Gastrocnemius medialis (tissue), 4 donors: ENCODE measurements around the gene REX1BD. TPM values are rescaled to one million over a fixed set of nuclear protein-coding genes. Genes with fewer than 3 reads are reported as not detected.
A peak's percentile ranks its signal among the peaks of the same experiment; 100 is the strongest.

ENCODE experiments used
- ATAC-seq, 2 donors: fragments of 150-250 bp; one replicate each; pipeline ENCODE4 v1.9.1; 2016
- DNase-seq, 2 donors: peaks; one replicate each; pipeline ENCODE4 v3.0.0-alpha.2; 2019
- H3K27ac ChIP-seq, 4 donors: fragments of 200-600 bp; sonication (generic); 1 replicate in 1 of 4; 2 replicates in 3 of 4; pipeline ENCODE4 v1.5.1; 2016 to 2018; ENCODE audit warnings: mild to moderate bottlenecking in 2 of 4, moderate library complexity in 1 of 4
- H3K27me3 ChIP-seq, 3 donors: fragments of 200-600 bp; sonication (generic) in 2 of 3; 1 replicate in 1 of 3; 2 replicates in 2 of 3; pipeline versions ENCODE4 v1.5.1 to v1.6.0; 2016 to 2019; ENCODE audit warnings: mild to moderate bottlenecking in 1 of 3, moderate library complexity in 1 of 3
- H3K36me3 ChIP-seq, 2 donors: fragments of 200-600 bp; sonication (generic) in 1 of 2; one replicate each; pipeline ENCODE4 v1.5.1; 2017 to 2018
- H3K4me1 ChIP-seq, 2 donors: fragments of 200-600 bp; sonication (generic) in 1 of 2; one replicate each; pipeline ENCODE4 v1.5.1; 2016 to 2017; ENCODE audit warnings: mild to moderate bottlenecking in 2 of 2
- H3K4me3 ChIP-seq, 4 donors: fragments of 200-600 bp; sonication (generic) in 3 of 4; 1 replicate in 1 of 4; 2 replicates in 3 of 4; pipeline ENCODE4 v1.5.1; 2016 to 2019; ENCODE audit warnings: mild to moderate bottlenecking in 2 of 4
- H3K9me3 ChIP-seq, 3 donors: fragments of 200-600 bp; sonication (generic) in 2 of 3; 1 replicate in 1 of 3; 2 replicates in 2 of 3; pipeline ENCODE4 v1.5.1; 2016 to 2019
- POLR2A ChIP-seq, 2 donors: fragments of 450-650 bp; IDR thresholded peaks; one replicate each; pipeline ENCODE4 v1.6.1; 2017; ENCODE audit warnings: antibody characterized with exemption in 2 of 2, mild to moderate bottlenecking in 2 of 2, moderate library complexity in 2 of 2
- in situ Hi-C, 4 donors: fragments of 200-750 bp; cut with MboI; loops; one replicate each; pipeline versions ENCODE4 v1.15.0 to v1.8.0; 2017; ENCODE audit warnings: low sequenced_read_pairs in 4 of 4
- intact Hi-C: fragments of 100-400 bp; cut with DNase I; formaldehyde crosslinking; loops from one replicate; pipeline ENCODE4 v1.15.1; 2023; ENCODE audit warnings: low total_unique reads
- total RNA-seq, 4 donors: library from RNA; depleted of rRNA; stranded (reverse); fragments of >200 nt; gene quantifications; one replicate each; pipeline versions ENCODE4 v1.1.0 to v1.2.3, GENCODE V29; 2016
- TF ChIP-seq, protein P1 (sequence below), 5 experiments: fragments of 450-650 bp in 3 of 5; fragments of 200-600 bp in 2 of 5; sonication (generic) in 2 of 5; IDR thresholded peaks in 4 of 5; conservative IDR thresholded peaks in 1 of 5; 1 replicate in 4 of 5; 2 replicates in 1 of 5; pipeline ENCODE4 v1.5.1; 2016 to 2019; ENCODE audit warnings: antibody characterized with exemption in 5 of 5, mild to moderate bottlenecking in 3 of 5, moderate library complexity in 3 of 5

The REX1BD gene
- total RNA-seq, 4 donors from 2014 or later = 163 to 337 (median 187) TPM

DNA sequence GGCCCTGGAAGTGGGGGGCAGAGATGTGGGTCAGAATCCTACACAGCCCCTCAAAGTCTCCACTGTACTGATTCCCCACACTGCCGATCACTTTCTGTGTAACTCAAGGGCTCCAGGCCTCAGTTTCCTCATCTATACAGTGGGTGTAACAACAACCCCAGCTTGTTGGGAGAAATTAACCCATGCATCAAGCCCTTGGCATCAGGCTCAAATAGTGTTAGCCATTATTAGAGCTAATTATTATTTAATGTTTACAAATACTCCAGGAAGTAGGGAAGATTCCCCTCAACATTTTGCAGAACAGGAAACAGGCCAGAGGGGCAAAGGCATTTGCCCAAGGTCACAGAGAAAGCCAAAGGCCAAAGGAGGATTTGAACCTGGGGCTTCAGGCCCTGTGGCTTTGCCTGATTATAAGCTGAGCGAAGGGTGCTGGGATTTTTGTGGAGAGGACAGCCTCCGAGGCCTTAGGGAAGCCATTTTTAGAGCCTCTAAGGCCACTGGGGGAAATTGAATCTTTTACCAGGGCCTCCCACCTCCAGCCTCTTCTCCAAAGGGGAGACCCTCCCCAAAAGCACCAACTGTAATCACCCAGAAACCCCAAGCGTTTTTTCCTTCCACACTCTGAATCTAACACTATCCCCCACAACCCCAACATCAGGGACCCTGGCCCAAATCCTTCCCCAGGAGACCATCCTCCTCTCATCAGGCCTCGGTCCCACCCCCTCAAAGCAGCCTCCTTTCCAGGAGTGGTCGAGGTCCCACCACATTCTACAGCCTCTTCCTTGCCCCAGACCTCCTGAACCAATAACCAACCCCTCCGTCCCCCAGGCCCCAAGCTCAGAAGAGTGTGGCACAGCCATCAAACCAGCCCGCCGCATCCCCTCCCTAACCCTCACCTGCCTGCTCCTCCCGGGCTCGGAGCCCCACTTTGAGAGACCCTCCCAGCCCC lies 46.3 kb upstream of the REX1BD start:
- in situ Hi-C loops = no loop called here
- Histone ChIP-seq H3K4me1 (peaks cover 14 to 16% of the 10 kb centered on the region in 2 donors), H3K27ac (peak overlapping the region; percentile 93 to 95 (median 93)), H3K27me3 (no peaks in the 10 kb centered on the region), H3K4me3 (peak overlapping the region; percentile 69 to 87 (median 78)), H3K36me3 (peaks cover 0 to 36% of the 10 kb centered on the region in 2 donors), H3K9me3 (no peaks in the 10 kb centered on the region)
- peak; percentile 5 to 12 for ATAC-seq
- intact Hi-C loops = loop anchor here (2.0 kb wide), 1 partner anchor 19 kb away; the partner anchor contains the start of gene ELL
- TF ChIP-seq POLR2A (IDR thresholded peaks at IDR 0.05) = no peak
- TF ChIP-seq, protein P1, sequence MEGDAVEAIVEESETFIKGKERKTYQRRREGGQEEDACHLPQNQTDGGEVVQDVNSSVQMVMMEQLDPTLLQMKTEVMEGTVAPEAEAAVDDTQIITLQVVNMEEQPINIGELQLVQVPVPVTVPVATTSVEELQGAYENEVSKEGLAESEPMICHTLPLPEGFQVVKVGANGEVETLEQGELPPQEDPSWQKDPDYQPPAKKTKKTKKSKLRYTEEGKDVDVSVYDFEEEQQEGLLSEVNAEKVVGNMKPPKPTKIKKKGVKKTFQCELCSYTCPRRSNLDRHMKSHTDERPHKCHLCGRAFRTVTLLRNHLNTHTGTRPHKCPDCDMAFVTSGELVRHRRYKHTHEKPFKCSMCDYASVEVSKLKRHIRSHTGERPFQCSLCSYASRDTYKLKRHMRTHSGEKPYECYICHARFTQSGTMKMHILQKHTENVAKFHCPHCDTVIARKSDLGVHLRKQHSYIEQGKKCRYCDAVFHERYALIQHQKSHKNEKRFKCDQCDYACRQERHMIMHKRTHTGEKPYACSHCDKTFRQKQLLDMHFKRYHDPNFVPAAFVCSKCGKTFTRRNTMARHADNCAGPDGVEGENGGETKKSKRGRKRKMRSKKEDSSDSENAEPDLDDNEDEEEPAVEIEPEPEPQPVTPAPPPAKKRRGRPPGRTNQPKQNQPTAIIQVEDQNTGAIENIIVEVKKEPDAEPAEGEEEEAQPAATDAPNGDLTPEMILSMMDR (IDR thresholded peaks at IDR 0.05 in 4 of 5, conservative IDR thresholded peaks at IDR 0.05 in 1 of 5) = no peak
- DNase-seq = no peak

DNA sequence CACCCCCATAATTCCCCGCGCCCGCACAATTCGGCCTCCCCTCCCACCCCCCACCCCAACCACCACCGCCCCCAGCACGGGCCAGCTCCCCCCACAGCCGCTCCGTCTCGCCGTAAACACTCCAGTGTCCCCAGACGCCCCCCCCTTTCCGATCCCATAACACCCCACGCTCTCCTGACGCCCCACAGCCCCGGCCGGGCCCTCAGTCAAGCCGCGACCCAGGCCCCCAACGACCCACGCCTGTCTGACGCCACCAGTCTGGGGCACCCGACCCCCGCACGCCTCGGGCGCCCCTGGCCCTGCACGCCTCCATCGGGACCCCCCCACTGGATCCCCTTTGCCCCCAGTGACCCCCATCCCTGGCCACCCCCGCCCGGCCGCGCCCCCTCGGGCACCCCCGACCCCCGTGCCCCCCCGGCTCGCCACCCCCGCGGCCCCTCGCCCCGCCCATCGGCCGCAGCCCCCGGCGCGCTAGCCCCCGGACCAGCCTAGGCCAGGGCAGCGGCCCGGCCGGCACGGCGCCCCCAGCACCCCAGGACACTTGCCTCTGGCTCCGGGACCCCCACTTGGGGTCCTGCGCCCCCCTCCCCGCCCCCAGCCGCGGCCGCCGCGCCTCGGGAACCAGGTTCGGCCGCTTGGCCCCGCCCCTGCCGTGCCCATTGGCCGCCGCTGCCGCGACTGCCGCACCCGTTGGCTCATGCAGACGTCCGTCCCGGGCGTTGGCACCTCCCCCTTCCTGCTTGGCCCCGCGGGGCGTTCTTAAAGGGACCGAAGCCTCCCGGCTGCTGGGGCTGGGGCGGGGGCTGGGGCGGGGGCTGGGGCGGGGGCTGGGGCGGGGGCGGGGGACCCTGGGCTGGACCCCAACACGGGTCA lies 45.4 kb upstream of the REX1BD start, which contains the start of gene FKBP8:
FKBP8 (minus strand) TSS at position 633 of the 873 bp plus-strand sequence. CDS start 1,603 bp downstream, outside the sequence.
- Histone ChIP-seq H3K27me3 (no peaks in the 10 kb centered on the region), H3K36me3 (peaks cover 0 to 27% of the 10 kb centered on the region in 2 donors), H3K4me1 (peaks cover 14 to 16% of the 10 kb centered on the region in 2 donors), H3K4me3 (peak within 1 kb of the TSS; percentile 69 to 87 (median 78)), H3K9me3 (no peaks in the 10 kb centered on the region), H3K27ac (peak within 1 kb of the TSS; percentile 93 to 95 (median 93))
- in situ Hi-C loops (no loop called here), intact Hi-C loops (loop anchor here (2.0 kb wide), 1 partner anchor 20 kb away; the partner anchor contains the start of gene ELL)
- peak; percentile 93 for DNase-seq
- peak; percentile 96 to 97 for ATAC-seq
- TF ChIP-seq POLR2A (IDR thresholded peaks at IDR 0.05) = peak in 1 of 2 donors; percentile 12
- TF ChIP-seq, protein P1 (IDR thresholded peaks at IDR 0.05 in 4 of 5, conservative IDR thresholded peaks at IDR 0.05 in 1 of 5) = no peak

DNA sequence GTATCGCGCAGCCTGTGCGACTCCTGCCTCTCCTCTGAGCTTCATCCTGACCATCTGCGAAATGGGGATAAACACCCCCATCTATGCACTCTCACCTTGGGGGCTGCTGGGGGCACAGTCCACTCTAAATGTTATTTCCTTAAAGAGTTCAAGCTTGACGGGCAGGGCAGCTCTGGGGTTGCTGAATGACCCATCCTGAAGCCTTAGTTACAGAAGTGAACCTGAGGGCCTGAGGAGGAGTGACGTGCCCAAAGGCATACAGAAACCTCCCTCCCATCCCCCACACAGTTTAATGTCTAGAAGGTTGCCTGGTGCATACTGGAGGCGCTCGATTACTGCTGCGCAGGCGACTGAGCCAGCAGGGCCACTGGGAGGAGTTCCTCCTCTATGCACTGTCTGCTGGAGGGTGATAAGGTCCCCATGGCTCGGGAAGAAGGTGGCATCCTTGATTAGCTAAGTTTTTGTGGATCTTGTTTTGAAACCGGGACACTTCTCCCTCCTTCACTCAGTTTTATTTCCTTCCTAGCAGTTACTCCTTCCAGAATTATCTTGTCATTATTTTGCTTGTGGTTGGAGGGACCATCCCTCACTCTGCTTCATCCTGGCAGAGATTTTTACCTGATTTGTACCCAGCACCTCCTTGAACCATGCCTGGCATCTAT lies 44.7 kb upstream of the REX1BD start:
- H3K4me3 ChIP-seq = peak overlapping the region; percentile 69 to 87 (median 78)
- peak; percentile 36 to 54 for ATAC-seq
- DNase-seq = peak; percentile 41
- peaks cover 14 to 16% of the 10 kb centered on the region in 2 donors for H3K4me1 ChIP-seq
- peaks cover 0 to 24% of the 10 kb centered on the region in 2 donors for H3K36me3 ChIP-seq
- in situ Hi-C loops (no loop called here), intact Hi-C loops (loop anchor here (2.0 kb wide), 1 partner anchor 21 kb away; the partner anchor contains the start of gene ELL)
- H3K27ac ChIP-seq = peak overlapping the region; percentile 93 to 95 (median 93)
- TF ChIP-seq, protein P1 (IDR thresholded peaks at IDR 0.05 in 4 of 5, conservative IDR thresholded peaks at IDR 0.05 in 1 of 5) = no peak
- TF ChIP-seq POLR2A (IDR thresholded peaks at IDR 0.05) = no peak
- H3K9me3 ChIP-seq = no peaks in the 10 kb centered on the region
- no peaks in the 10 kb centered on the region for H3K27me3 ChIP-seq

DNA sequence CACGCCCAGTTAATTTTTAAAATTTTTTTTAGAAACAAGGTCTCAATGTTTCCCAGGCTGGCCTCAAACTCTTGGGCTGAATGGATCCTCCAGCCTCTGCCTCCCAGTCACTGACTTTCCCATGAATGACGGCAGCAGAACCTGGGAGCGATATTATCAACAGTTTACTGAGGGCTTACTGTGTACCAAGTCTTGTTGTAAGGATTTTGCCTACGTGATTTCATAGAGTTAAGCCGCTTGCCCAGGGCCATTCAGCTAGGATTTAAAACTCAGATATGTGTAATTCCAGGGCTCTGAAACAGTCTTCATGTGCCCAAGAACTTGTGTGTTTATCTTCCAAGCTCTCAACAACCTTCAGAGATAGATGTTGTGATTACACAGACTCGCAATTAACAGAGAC lies 37.0 kb upstream of the REX1BD start:
- Histone ChIP-seq H3K4me1 (no peaks in the 10 kb centered on the region), H3K27me3 (no peaks in the 10 kb centered on the region), H3K36me3 (no peaks in the 10 kb centered on the region), H3K9me3 (no peaks in the 10 kb centered on the region), H3K4me3 (no peak overlapping the region), H3K27ac (no peak overlapping the region)
- intact Hi-C loops (no loop called here), in situ Hi-C loops (loop anchor here in 1 of 4 donors (25.0 kb wide), 1 partner anchor 89 kb away; no protein-coding TSS in a partner anchor)
- ATAC-seq (no peak), DNase-seq (no peak)
- TF ChIP-seq POLR2A (IDR thresholded peaks at IDR 0.05) = no peak
- TF ChIP-seq, protein P1 (IDR thresholded peaks at IDR 0.05 in 4 of 5, conservative IDR thresholded peaks at IDR 0.05 in 1 of 5) = no peak
